OCI-LY1 (cell line): Measurements from ENCODE around the gene CEP68.
"Not testable (repeated sequence)": the region's sequence is repeated elsewhere in the genome, so short reads cannot be mapped to it uniquely, and the experiment has no call there.

Experiments
- H2AFZ ChIP-seq: fragments of 200-600 bp; sonication (generic), shearing (Covaris generic); 2 replicates; pipeline ENCODE4 v1.6.0; 2014; ENCODE audit warnings: antibody characterized with exemption, mild to moderate bottlenecking, low read length
- H3F3A ChIP-seq: fragments of 200-600 bp; sonication (generic), shearing (Covaris generic); 2 replicates; pipeline ENCODE4 v1.6.0; 2014; ENCODE audit warnings: mild to moderate bottlenecking, antibody characterized with exemption, low read length, moderate library complexity; ENCODE audit not compliant: insufficient read depth
- H3K27ac ChIP-seq: fragments of 200-600 bp; sonication (generic); 2 replicates; pipeline ENCODE4 v1.5.1; 2014; ENCODE audit warnings: low read length, mixed run types, mild to moderate bottlenecking, low read depth; ENCODE audit not compliant: poor library complexity, severe bottlenecking
- H3K27me3 ChIP-seq: fragments of 200-600 bp; sonication (generic); 2 replicates; pipeline ENCODE4 v1.6.0; 2014; ENCODE audit warnings: antibody characterized with exemption, mild to moderate bottlenecking, low read length, moderate library complexity; ENCODE audit not compliant: insufficient read depth
- H3K36me3 ChIP-seq: fragments of 200-600 bp; sonication (generic); 2 replicates; pipeline ENCODE4 v1.6.1; 2014; ENCODE audit warnings: mild to moderate bottlenecking, antibody characterized with exemption, low read length, moderate library complexity, mixed read lengths; ENCODE audit not compliant: insufficient read depth
- H3K4me1 ChIP-seq: fragments of 200-600 bp; sonication (generic); 2 replicates; pipeline ENCODE4 v1.5.1; 2014; ENCODE audit warnings: mild to moderate bottlenecking, low read length, moderate library complexity; ENCODE audit not compliant: insufficient read depth, severe bottlenecking
- H3K4me2 ChIP-seq: fragments of 200-600 bp; sonication (generic), shearing (Covaris generic); 2 replicates; pipeline ENCODE4 v1.6.1; 2014; ENCODE audit warnings: low read length
- H3K4me3 ChIP-seq: fragments of 200-600 bp; sonication (generic); 2 replicates; pipeline ENCODE4 v1.5.1; 2014; ENCODE audit warnings: low read length, low read depth, mild to moderate bottlenecking, mixed read lengths; ENCODE audit not compliant: poor library complexity, severe bottlenecking
- H3K79me2 ChIP-seq: fragments of 200-600 bp; shearing (Covaris generic); 2 replicates; pipeline ENCODE4 v1.6.1; 2016; ENCODE audit warnings: mixed run types, low read length, mixed read lengths; ENCODE audit not compliant: insufficient read depth
- H3K9ac ChIP-seq: fragments of 200-600 bp; sonication (generic), shearing (Covaris generic); 2 replicates; pipeline ENCODE4 v1.6.1; 2014; ENCODE audit warnings: mild to moderate bottlenecking, low read length, mixed read lengths
- H3K9me2 ChIP-seq: fragments of 200-600 bp; sonication (generic), shearing (Covaris generic); 2 replicates; pipeline ENCODE4 v1.6.1; 2014; ENCODE audit warnings: low read depth, mild to moderate bottlenecking, low read length, mixed read lengths
- H3K9me3 ChIP-seq: fragments of 200-600 bp; shearing (Covaris generic); 2 replicates; pipeline ENCODE4 v1.6.1; 2014; ENCODE audit warnings: low read length, mixed read lengths
- H4K20me1 ChIP-seq: fragments of 200-600 bp; sonication (generic), shearing (Covaris generic); 2 replicates; pipeline ENCODE4 v1.6.0; 2016; ENCODE audit warnings: mild to moderate bottlenecking, low read length; ENCODE audit not compliant: insufficient read depth
- EZH2 ChIP-seq: fragments of 200-600 bp; sonication (generic), shearing (Covaris generic); IDR thresholded peaks from 2 replicates; pipeline ENCODE4 v1.8.0; 2017; ENCODE audit warnings: borderline replicate concordance, mixed run types, mild to moderate bottlenecking, antibody characterized with exemption, low read length, moderate library complexity, mixed read lengths
- TF ChIP-seq, protein P1 (sequence below): fragments of 200-600 bp; sonication (generic), shearing (Covaris generic); IDR thresholded peaks from 2 replicates; pipeline ENCODE4 v1.5.1; 2017; ENCODE audit warnings: mild to moderate bottlenecking, antibody characterized with exemption, low read length, moderate library complexity, mixed read lengths

Gene CEP68

DNA sequence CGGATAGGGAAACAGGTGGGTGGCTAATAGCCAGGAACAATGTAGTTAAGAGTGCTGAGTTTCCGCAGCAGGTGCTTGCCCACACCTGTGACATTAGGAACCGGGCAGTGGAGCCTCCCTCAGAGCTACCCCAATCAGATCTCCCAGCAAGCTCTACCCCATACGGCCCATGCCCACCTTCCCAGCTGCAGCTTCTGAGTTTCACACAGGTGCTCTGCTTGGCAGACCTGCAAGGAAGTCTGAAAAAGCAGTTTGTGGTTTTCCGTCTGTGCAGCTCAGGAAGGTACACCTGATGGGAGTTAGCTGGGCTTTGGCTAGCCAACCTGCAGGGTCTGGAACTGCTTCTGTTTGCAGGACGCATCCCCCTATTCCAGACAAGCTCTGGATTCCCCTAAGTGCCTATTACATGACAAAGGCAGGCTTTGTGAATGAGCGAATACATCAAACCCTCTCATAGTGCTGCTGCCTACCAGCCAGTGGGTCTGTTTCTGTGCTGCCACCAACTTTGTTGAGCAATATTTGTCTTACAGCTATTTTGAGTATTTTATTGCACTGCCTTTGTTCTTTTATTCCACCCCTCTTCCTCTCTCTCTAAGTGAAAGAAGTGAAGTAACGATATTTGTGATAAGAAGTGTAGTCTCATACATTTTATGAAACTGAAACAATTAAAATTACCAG is 24.7 kb upstream of the CEP68 start:
- Histone ChIP-seq H3K4me1 (peaks cover 87% of the 10 kb centered on the region), H3K4me2 (peak overlapping the region; percentile 93), H4K20me1 (no peaks in the 10 kb centered on the region), H3K27ac (peak overlapping the region; percentile 100), H3K9me3 (no peaks in the 10 kb centered on the region), H3K36me3 (peaks cover 22% of the 10 kb centered on the region), H3K79me2 (no peaks in the 10 kb centered on the region), H3K27me3 (no peaks in the 10 kb centered on the region), H3F3A (peaks cover 15% of the 10 kb centered on the region), H3K9ac (peak overlapping the region; percentile 88), H3K9me2 (no peaks in the 10 kb centered on the region), H3K4me3 (peak overlapping the region; percentile 73), H2AFZ (no peak overlapping the region)
- no peak for TF ChIP-seq EZH2
- TF ChIP-seq, protein P1, sequence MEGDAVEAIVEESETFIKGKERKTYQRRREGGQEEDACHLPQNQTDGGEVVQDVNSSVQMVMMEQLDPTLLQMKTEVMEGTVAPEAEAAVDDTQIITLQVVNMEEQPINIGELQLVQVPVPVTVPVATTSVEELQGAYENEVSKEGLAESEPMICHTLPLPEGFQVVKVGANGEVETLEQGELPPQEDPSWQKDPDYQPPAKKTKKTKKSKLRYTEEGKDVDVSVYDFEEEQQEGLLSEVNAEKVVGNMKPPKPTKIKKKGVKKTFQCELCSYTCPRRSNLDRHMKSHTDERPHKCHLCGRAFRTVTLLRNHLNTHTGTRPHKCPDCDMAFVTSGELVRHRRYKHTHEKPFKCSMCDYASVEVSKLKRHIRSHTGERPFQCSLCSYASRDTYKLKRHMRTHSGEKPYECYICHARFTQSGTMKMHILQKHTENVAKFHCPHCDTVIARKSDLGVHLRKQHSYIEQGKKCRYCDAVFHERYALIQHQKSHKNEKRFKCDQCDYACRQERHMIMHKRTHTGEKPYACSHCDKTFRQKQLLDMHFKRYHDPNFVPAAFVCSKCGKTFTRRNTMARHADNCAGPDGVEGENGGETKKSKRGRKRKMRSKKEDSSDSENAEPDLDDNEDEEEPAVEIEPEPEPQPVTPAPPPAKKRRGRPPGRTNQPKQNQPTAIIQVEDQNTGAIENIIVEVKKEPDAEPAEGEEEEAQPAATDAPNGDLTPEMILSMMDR, result no peak

DNA sequence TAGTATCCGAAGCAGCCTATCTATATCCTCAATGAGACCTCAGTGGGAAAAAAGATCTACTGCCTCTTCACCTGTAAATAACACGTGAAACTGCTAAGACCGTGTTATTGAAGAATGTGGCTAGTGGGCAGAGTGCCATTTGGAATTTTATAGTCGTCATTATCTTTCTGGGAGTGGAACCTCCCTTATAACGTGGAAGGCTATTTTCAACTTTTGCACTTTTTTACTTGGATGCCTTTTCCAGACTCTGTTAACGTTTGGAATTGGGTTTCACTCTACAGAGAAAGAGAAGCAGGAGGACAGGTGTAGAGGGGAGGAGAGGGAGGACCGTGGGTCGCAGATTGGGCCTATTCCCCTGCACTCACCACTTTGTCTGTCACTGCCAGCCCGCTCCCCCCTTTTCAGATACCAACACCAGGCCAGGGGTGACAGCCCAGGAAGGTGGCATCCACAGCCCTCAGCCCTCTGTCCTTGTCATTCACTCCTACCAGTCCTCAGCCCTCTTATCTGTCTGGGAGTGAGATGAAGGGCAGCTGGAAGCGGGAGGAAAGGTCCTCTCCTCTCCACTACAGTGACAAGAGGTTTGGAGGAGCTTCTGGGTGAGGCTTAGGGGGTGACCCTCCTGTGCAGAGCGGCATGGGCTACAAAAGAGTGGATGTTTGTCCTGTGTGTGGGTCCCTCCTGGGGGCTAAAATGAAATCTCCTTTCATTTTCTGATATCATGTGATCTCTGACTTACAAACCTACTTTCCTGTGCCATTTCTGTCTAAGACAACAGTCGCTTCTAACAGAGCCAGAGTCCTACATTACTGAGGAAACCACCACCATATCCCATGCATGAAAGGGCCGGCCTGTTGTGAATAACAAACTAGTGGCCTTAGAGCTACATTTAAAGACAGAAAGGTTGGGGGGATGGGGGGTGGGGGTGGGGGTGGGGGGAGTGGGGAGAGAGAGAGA is 23.9 kb upstream of the CEP68 start:
- no peaks in the 10 kb centered on the region for H3K9me2 ChIP-seq
- TF ChIP-seq EZH2, result no peak
- TF ChIP-seq, protein P1, result no peak
- H3K79me2 ChIP-seq, result no peaks in the 10 kb centered on the region
- H3K27me3 ChIP-seq, result no peaks in the 10 kb centered on the region
- H3K36me3 ChIP-seq, result peaks cover 30% of the 10 kb centered on the region
- peak overlapping the region; percentile 88 for H3K9ac ChIP-seq
- no peaks in the 10 kb centered on the region for H3K9me3 ChIP-seq
- H4K20me1 ChIP-seq, result no peaks in the 10 kb centered on the region
- H3K4me2 ChIP-seq, result peak overlapping the region; percentile 93
- H3K27ac ChIP-seq, result peak overlapping the region; percentile 100
- peaks cover 85% of the 10 kb centered on the region for H3K4me1 ChIP-seq
- H3K4me3 ChIP-seq, result peak overlapping the region; percentile 73
- H3F3A ChIP-seq, result peaks cover 15% of the 10 kb centered on the region
- no peak overlapping the region for H2AFZ ChIP-seq

DNA sequence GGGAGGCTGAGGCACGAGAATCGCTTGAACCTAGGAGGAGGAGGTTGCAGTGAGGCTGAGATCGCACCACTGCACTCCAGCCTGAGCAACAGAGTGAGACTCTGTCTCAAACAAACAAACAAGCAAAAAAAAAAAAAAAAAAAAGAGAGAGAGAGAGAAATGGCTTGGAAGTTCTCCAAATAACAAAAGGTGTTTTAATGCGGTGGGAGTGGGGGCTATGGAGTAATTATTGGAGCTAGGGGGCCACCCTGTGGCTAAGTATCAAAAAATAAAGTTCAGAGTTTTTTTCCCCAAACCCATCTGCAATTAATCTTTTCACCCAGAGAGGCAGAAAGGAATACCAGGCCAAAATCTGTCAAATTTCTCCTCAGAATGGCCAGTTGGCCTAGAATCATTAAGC is 23.0 kb upstream of the CEP68 start:
- peak overlapping the region; percentile 100 for H3K27ac ChIP-seq
- no peaks in the 10 kb centered on the region for H3K9me3 ChIP-seq
- TF ChIP-seq, protein P1, result peak; percentile 51
- TF ChIP-seq EZH2, result no peak
- no peaks in the 10 kb centered on the region for H4K20me1 ChIP-seq
- H3F3A ChIP-seq, result peaks cover 15% of the 10 kb centered on the region
- peak overlapping the region; percentile 26 for H3K4me3 ChIP-seq
- H3K4me1 ChIP-seq, result peaks cover 77% of the 10 kb centered on the region
- no peaks in the 10 kb centered on the region for H3K79me2 ChIP-seq
- peak overlapping the region; percentile 41 for H3K4me2 ChIP-seq
- no peaks in the 10 kb centered on the region for H3K9me2 ChIP-seq
- no peak overlapping the region for H2AFZ ChIP-seq
- H3K9ac ChIP-seq, result no peak overlapping the region; the same call in 1 of the 2 replicates
- no peaks in the 10 kb centered on the region for H3K27me3 ChIP-seq
- peaks cover 39% of the 10 kb centered on the region for H3K36me3 ChIP-seq

DNA sequence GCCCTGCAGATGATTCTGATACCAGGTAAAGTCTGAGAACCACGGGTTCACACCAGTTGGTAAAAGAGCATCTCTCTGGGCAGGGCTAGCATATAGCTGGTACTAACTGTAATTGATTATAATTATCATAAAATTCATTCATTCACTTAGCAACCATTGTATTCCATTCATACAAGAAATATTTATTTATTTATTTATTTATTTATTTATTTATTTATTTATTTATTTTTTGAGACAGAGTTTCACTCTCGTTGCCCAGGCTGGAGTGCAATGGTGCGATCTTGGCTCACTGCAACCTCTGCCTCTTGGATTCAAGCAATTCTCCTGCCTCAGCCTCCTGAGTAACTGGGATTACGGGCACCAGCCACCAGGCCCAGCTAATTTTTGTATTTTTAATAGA is 22.5 kb upstream of the CEP68 start:
- Histone ChIP-seq H3K4me3 (peak overlapping the region; percentile 37), H3K36me3 (peaks cover 44% of the 10 kb centered on the region), H3K4me2 (peak overlapping the region; percentile 45), H3K4me1 (peaks cover 75% of the 10 kb centered on the region), H3F3A (peaks cover 15% of the 10 kb centered on the region), H3K27ac (peak overlapping the region; percentile 100)
- H2AFZ ChIP-seq, H4K20me1 ChIP-seq, H3K27me3 ChIP-seq, H3K79me2 ChIP-seq, H3K9ac ChIP-seq, H3K9me3 ChIP-seq, H3K9me2 ChIP-seq: not testable (repeated sequence)
